Natural killer cell (primary cell): ENCODE data around the gene AGBL5. TPM values are rescaled to one million over a fixed set of nuclear protein-coding genes. Genes with fewer than 3 reads are reported as not detected.

Experiments used
- ATAC-seq, 3 donors: fragments of 150-1000 bp in 2 of 3; fragments of 200-7000 bp in 1 of 3; cut with Tn5 transposase; 1 replicate in 1 of 3; 2 replicates in 2 of 3; pipeline ENCODE4 v1.10.0; 2021; ENCODE audit warnings: mild to moderate bottlenecking in 2 of 3, moderate library complexity in 2 of 3
- DNase-seq, 2 donors: peaks; one replicate each; pipeline versions ENCODE4 v3.0.0 to v3.0.0-alpha.2; 2013 to 2021; ENCODE audit warnings: mixed read lengths in 1 of 2
- H3K27ac ChIP-seq: one replicate; pipeline ENCODE4 v1.5.1; 2013; ENCODE audit warnings: mild to moderate bottlenecking, low read length
- H3K27me3 ChIP-seq: one replicate; pipeline ENCODE4 v1.6.1; 2013; ENCODE audit warnings: low read length; ENCODE audit not compliant: control insufficient read depth, insufficient read depth
- H3K36me3 ChIP-seq: one replicate; pipeline ENCODE4 v1.6.1; 2013; ENCODE audit warnings: low read length; ENCODE audit not compliant: control insufficient read depth, insufficient read depth
- H3K4me1 ChIP-seq: one replicate; pipeline ENCODE4 v1.6.1; 2013; ENCODE audit warnings: low read length; ENCODE audit not compliant: control insufficient read depth, insufficient read depth
- H3K4me3 ChIP-seq: one replicate; pipeline ENCODE4 v1.5.1; 2013; ENCODE audit warnings: low read length
- H3K9me3 ChIP-seq: one replicate; pipeline ENCODE4 v1.6.1; 2013; ENCODE audit warnings: low read length; ENCODE audit not compliant: control insufficient read depth, insufficient read depth
- H3K27ac Mint-ChIP-seq, 2 donors: one replicate each; pipeline ENCODE4 v1.8.0; 2022; ENCODE audit warnings: mild to moderate bottlenecking in 2 of 2, mixed read lengths in 2 of 2, moderate library complexity in 1 of 2
- H3K27me3 Mint-ChIP-seq, 2 donors: one replicate each; pipeline ENCODE4 v1.8.0; 2022; ENCODE audit warnings: low read depth in 2 of 2, mixed read lengths in 2 of 2
- H3K36me3 Mint-ChIP-seq: one replicate; pipeline ENCODE4 v1.8.0; 2022; ENCODE audit warnings: mixed read lengths
- H3K4me1 Mint-ChIP-seq, 2 donors: one replicate each; pipeline ENCODE4 v1.8.0; 2022; ENCODE audit warnings: mixed read lengths in 2 of 2
- H3K4me3 Mint-ChIP-seq: one replicate; pipeline ENCODE4 v1.8.0; 2022; ENCODE audit warnings: mild to moderate bottlenecking, moderate library complexity, mixed read lengths
- H3K9me3 Mint-ChIP-seq, 2 donors: one replicate each; pipeline ENCODE4 v1.8.0; 2022; ENCODE audit warnings: mixed read lengths in 2 of 2
- WGBS: methylation state at CpG from one replicate; pipeline ENCODE4 v1.1.7; 2013; ENCODE audit warnings: missing lambda C conversion rate; ENCODE audit not compliant: insufficient coverage; 5-methylcytosine and 5-hydroxymethylcytosine counted together
- intact Hi-C: fragments of 100-400 bp; cut with micrococcal nuclease; formaldehyde crosslinking; loops from one replicate; pipeline ENCODE4 v1.14.2; 2022
- total RNA-seq, 4 donors: library from RNA; stranded (reverse); fragments of 120-200 nt in 1 of 4; gene quantifications; one replicate each; pipeline versions ENCODE4 v1.2.3 to v1.2.4, GENCODE V29; 2013 to 2022
- TF ChIP-seq, protein P1 (sequence below): fragments of 200-600 bp; IDR thresholded peaks from one replicate; pipeline ENCODE4 v1.8.0; 2022; ENCODE audit warnings: antibody characterized with exemption

The AGBL5 gene
- total RNA-seq, 3 donors from 2014 or later (not counting 1 experiment from before 2014, with no cell fraction given), result 10.0 to 12.0 (median 10.8) TPM

DNA sequence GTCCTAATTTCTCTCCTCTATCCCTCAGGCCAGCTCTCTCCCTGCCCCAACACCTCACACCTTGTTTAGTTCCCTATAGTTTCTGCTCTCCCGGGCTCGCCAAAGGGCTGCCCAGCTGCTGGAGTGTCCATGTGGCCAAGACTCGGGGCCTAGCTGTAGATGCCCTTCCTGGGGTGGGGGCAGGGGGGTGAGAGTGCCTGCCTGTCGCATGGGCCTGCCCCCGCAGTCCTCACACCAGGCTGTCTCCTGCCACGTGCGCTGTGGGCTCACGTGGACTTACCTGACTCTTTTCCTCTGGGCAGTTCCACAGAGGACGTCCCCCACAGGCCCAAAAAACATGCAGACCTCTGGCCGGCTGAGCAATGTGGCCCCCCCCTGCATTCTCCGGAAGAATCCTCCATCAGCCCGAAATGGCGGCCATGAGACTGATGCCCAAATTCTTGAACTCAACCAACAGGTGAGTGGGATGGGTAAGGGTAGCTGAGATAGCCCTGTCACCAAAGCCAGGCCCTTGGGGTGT lies 26.1 kb upstream of the AGBL5 start:
- TF ChIP-seq, protein P1, sequence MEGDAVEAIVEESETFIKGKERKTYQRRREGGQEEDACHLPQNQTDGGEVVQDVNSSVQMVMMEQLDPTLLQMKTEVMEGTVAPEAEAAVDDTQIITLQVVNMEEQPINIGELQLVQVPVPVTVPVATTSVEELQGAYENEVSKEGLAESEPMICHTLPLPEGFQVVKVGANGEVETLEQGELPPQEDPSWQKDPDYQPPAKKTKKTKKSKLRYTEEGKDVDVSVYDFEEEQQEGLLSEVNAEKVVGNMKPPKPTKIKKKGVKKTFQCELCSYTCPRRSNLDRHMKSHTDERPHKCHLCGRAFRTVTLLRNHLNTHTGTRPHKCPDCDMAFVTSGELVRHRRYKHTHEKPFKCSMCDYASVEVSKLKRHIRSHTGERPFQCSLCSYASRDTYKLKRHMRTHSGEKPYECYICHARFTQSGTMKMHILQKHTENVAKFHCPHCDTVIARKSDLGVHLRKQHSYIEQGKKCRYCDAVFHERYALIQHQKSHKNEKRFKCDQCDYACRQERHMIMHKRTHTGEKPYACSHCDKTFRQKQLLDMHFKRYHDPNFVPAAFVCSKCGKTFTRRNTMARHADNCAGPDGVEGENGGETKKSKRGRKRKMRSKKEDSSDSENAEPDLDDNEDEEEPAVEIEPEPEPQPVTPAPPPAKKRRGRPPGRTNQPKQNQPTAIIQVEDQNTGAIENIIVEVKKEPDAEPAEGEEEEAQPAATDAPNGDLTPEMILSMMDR, result no peak
- Mint-ChIP-seq H3K27me3 (no peaks in the 10 kb centered on the region), H3K27ac (no peak overlapping the region), H3K36me3 (no peaks in the 10 kb centered on the region), H3K4me1 (peaks cover 0 to 2% of the 10 kb centered on the region in 2 donors), H3K9me3 (no peaks in the 10 kb centered on the region), H3K4me3 (no peak overlapping the region)
- Histone ChIP-seq H3K4me3 (no peak overlapping the region), H3K9me3 (no peaks in the 10 kb centered on the region), H3K27me3 (no peaks in the 10 kb centered on the region), H3K4me1 (no peaks in the 10 kb centered on the region), H3K27ac (no peak overlapping the region), H3K36me3 (no peaks in the 10 kb centered on the region)
- ATAC-seq (no peak), DNase-seq (no peak)
- intact Hi-C loops, result no loop called here
- 92% methylated on average over 13 of the region's 13 CpGs for WGBS

DNA sequence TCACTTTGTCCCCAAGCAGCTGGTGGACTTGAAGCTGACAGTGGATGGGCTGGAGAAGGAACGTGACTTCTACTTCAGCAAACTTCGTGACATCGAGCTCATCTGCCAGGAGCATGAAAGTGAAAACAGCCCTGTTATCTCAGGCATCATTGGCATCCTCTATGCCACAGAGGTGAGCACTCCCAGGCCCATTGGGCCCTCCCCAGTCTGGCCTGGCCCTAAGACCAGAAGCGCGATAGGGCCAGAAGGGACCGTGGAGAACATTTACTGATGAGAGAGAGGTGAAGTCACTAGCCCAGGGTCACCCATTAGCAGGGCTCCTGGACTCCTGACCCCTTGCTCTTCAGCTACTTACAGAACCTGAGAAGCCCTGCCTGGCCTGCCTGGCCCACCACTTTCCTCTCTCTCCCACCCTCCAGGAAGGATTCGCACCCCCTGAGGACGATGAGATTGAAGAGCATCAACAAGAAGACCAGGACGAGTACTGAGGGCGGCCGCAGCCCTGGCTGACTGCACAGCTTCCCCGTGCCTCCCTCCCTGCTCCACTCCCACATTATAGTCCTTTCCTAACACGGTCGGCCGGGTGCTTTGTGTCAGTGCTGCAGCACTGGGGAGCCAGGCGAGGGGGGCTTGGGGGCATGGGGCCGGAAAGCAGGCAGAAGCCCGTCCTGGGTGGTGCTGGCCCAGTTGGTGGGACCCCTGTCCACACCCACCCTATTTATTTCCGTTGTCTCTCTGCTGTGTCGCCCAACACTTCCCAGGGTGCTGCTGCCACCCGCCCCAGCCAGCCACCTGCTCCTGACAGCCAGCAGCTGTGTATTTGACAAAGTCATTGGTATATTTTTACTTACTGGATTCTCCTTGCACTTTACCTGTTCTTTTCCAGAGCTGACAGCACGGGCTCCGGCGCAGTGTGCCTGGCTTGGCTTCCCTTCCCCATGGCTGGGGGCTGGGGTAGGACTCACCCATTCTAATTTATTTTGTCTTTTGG lies 25.3 kb upstream of the AGBL5 start:
- intact Hi-C loops, result no loop called here
- no peak overlapping the region for H3K27ac Mint-ChIP-seq
- ATAC-seq (no peak), DNase-seq (no peak)
- H3K36me3 Mint-ChIP-seq, result no peaks in the 10 kb centered on the region
- H3K9me3 Mint-ChIP-seq, result no peaks in the 10 kb centered on the region
- Histone ChIP-seq H3K36me3 (no peaks in the 10 kb centered on the region), H3K27ac (no peak overlapping the region), H3K4me1 (no peaks in the 10 kb centered on the region), H3K4me3 (no peak overlapping the region), H3K9me3 (no peaks in the 10 kb centered on the region), H3K27me3 (no peaks in the 10 kb centered on the region)
- 95% methylated on average over 24 of the region's 24 CpGs for WGBS
- peaks cover 0 to 5% of the 10 kb centered on the region in 2 donors for H3K4me1 Mint-ChIP-seq
- TF ChIP-seq, protein P1, result no peak
- H3K27me3 Mint-ChIP-seq, result no peaks in the 10 kb centered on the region
- no peak overlapping the region for H3K4me3 Mint-ChIP-seq

DNA sequence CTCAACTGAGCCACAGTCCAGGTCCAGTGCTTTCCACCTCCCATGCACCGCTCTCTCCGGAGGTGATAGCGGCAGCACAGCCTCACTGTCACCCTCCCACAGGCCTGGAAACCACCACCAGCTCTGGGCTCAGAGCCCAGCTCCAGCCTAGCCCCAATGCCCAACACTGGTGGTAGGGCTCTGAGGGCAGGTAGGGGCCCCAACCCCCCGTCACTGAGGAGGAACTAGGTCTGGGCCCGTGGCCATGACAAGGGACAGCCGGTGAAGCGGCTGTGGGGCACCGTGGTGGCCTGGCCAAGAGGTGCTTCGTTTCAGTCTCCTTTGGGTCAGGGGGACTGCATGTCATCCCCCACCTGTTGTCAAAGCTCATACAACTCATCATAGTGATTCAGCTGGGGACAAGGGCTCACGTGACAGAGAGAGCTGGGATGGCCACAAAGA lies 24.2 kb upstream of the AGBL5 start:
- no peak for DNase-seq
- H3K27ac Mint-ChIP-seq, result no peak overlapping the region
- H3K4me3 Mint-ChIP-seq, result no peak overlapping the region
- Histone ChIP-seq H3K36me3 (no peaks in the 10 kb centered on the region), H3K4me3 (no peak overlapping the region), H3K27ac (no peak overlapping the region), H3K9me3 (no peaks in the 10 kb centered on the region), H3K27me3 (no peaks in the 10 kb centered on the region), H3K4me1 (peaks cover 3% of the 10 kb centered on the region)
- whole genome bisulfite sequencing, result 90% methylated on average over 10 of the region's 10 CpGs
- no peaks in the 10 kb centered on the region for H3K27me3 Mint-ChIP-seq
- TF ChIP-seq, protein P1, result no peak
- no peaks in the 10 kb centered on the region for H3K36me3 Mint-ChIP-seq
- H3K9me3 Mint-ChIP-seq, result no peaks in the 10 kb centered on the region
- no peak for ATAC-seq
- peaks cover 0 to 14% of the 10 kb centered on the region in 2 donors for H3K4me1 Mint-ChIP-seq
- intact Hi-C loops, result no loop called here
